B cell (primary cell): Measurements from ENCODE around the gene LRP2. TPM values are rescaled to one million over a fixed set of nuclear protein-coding genes. Genes with fewer than 3 reads are reported as not detected.

Experiments used
- ATAC-seq: fragments of 200-7000 bp; cut with Tn5 transposase; one replicate; pipeline ENCODE4 v1.10.0; 2021; ENCODE audit warnings: low read depth, mild to moderate bottlenecking, moderate number of reproducible peaks, moderate library complexity
- CTCF ChIA-PET: fragments of 350-600 bp; sonication (Branson Sonifier 250); formaldehyde crosslinking; loops from one replicate; lab custom pipeline; 2021; ENCODE audit warnings: antibody characterized with exemption, inconsistent platforms; lab: Charles Lee
- POLR2A ChIA-PET: fragments of 350-600 bp; sonication (Branson Sonifier 250); formaldehyde crosslinking; loops from one replicate; lab custom pipeline; 2021; ENCODE audit warnings: antibody characterized with exemption; lab: Charles Lee
- DNase-seq: peaks from one replicate; pipeline ENCODE4 v3.0.0; 2013
- H2AFZ ChIP-seq: 2 replicates; pipeline ENCODE4 v1.6.1; 2012; ENCODE audit warnings: mild to moderate bottlenecking, low read depth, low read length; ENCODE audit not compliant: insufficient read depth, poor library complexity, severe bottlenecking
- H3K27ac ChIP-seq, 2 donors: 1 replicate in 1 of 2; 2 replicates in 1 of 2; pipeline ENCODE4 v1.5.1; 2012 to 2013; ENCODE audit warnings: low read length in 2 of 2, mild to moderate bottlenecking in 2 of 2, moderate library complexity in 1 of 2
- H3K27me3 ChIP-seq, 4 experiments: fragments of 200-600 bp in 1 of 4; sonication (generic) in 1 of 4; replicated peaks in 1 of 4; 1 replicate in 2 of 4; 2 replicates in 2 of 4; pipeline versions ENCODE4 v1.6.1 to v1.7.0; 2013 to 2016; ENCODE audit warnings: low read length in 3 of 4, mild to moderate bottlenecking in 2 of 4, mixed read lengths in 1 of 4, moderate library complexity in 1 of 4; ENCODE audit not compliant: insufficient read depth in 4 of 4, control insufficient read depth in 3 of 4; ENCODE audit errors: control extremely low read depth in 1 of 4
- H3K36me3 ChIP-seq, 2 experiments: replicated peaks in 1 of 2; 1 replicate in 1 of 2; 2 replicates in 1 of 2; pipeline versions ENCODE4 v1.6.1 to v1.7.1; 2013; ENCODE audit warnings: low read length in 1 of 2; ENCODE audit not compliant: insufficient read depth in 2 of 2, control insufficient read depth in 1 of 2; ENCODE audit errors: control extremely low read depth in 1 of 2, extremely low read depth in 1 of 2
- H3K4me1 ChIP-seq, 2 donors: fragments of 200-600 bp in 1 of 2; sonication (generic) in 1 of 2; 1 replicate in 1 of 2; 2 replicates in 1 of 2; pipeline versions ENCODE4 v1.5.1 to v1.6.1; 2013 to 2017; ENCODE audit warnings: low read length in 2 of 2; ENCODE audit not compliant: control insufficient read depth in 2 of 2, insufficient read depth in 2 of 2
- H3K4me2 ChIP-seq: replicated peaks from 2 replicates; pipeline ENCODE3; 2012; ENCODE audit warnings: mild to moderate bottlenecking, low read depth, low read length; ENCODE audit not compliant: poor library complexity, severe bottlenecking
- H3K4me3 ChIP-seq, 5 experiments: fragments of 200-600 bp in 1 of 5; sonication (generic) in 1 of 5; 1 replicate in 3 of 5; 2 replicates in 2 of 5; pipeline versions ENCODE4 v1.5.1 to v1.7.0; 2011 to 2016; ENCODE audit warnings: low read length in 4 of 5, mild to moderate bottlenecking in 4 of 5, low read depth in 2 of 5, control low read depth in 1 of 5, moderate library complexity in 1 of 5; ENCODE audit not compliant: insufficient read depth in 1 of 5; ENCODE audit errors: control extremely low read depth in 1 of 5, extremely low read depth in 1 of 5
- H3K79me2 ChIP-seq: fragments of 200-600 bp; sonication (generic); one replicate; pipeline ENCODE4 v1.6.0; 2016; ENCODE audit warnings: low read length; ENCODE audit not compliant: control insufficient read depth, insufficient read depth
- H3K9ac ChIP-seq: fragments of 200-600 bp; sonication (generic); 2 replicates; pipeline ENCODE4 v1.6.1; 2017; ENCODE audit warnings: mild to moderate bottlenecking, low read length, moderate library complexity
- H3K9me3 ChIP-seq, 3 donors: one replicate each; pipeline versions ENCODE4 v1.6.1 to v1.7.1; 2013; ENCODE audit warnings: low read length in 2 of 3; ENCODE audit not compliant: control insufficient read depth in 2 of 3, insufficient read depth in 1 of 3; ENCODE audit errors: control extremely low read depth in 1 of 3
- H4K20me1 ChIP-seq: 2 replicates; pipeline ENCODE4 v1.6.0; 2012; ENCODE audit warnings: mild to moderate bottlenecking, low read length; ENCODE audit not compliant: insufficient read depth, control insufficient read depth, poor library complexity, severe bottlenecking
- H3K27ac Mint-ChIP-seq: one replicate; pipeline ENCODE4 v1.8.0; 2021; ENCODE audit warnings: mixed read lengths
- H3K27me3 Mint-ChIP-seq: one replicate; pipeline ENCODE4 v1.8.0; 2021; ENCODE audit warnings: mixed read lengths
- H3K4me1 Mint-ChIP-seq: one replicate; pipeline ENCODE4 v1.8.0; 2021; ENCODE audit warnings: mixed read lengths
- H3K4me3 Mint-ChIP-seq: one replicate; pipeline ENCODE4 v1.8.0; 2021; ENCODE audit warnings: mixed read lengths
- H3K9me3 Mint-ChIP-seq: one replicate; pipeline ENCODE4 v1.8.0; 2022; ENCODE audit warnings: mixed read lengths; ENCODE audit not compliant: insufficient read depth
- EZH2 ChIP-seq: IDR thresholded peaks from 2 replicates; pipeline ENCODE4 v1.6.1; 2012; ENCODE audit warnings: borderline replicate concordance, low read depth, mild to moderate bottlenecking, moderate library complexity, low read length; ENCODE audit not compliant: insufficient read depth, poor library complexity, severe bottlenecking
- WGBS: methylation state at CpG from one replicate; pipeline ENCODE4 v1.1.5; 2013; ENCODE audit warnings: missing lambda C conversion rate; ENCODE audit not compliant: insufficient coverage; 5-methylcytosine and 5-hydroxymethylcytosine counted together
- intact Hi-C: fragments of 100-400 bp; cut with micrococcal nuclease; formaldehyde crosslinking; loops from one replicate; pipeline ENCODE4 v1.10.0; 2022
- polyA plus RNA-seq: library from polyadenylated mRNA; depleted of rRNA; stranded (reverse); fragments of >200 nt; gene quantifications from 2 replicates; pipeline ENCODE4 v1.2.3, GENCODE V29; 2012
- total RNA-seq, 2 donors: library from RNA; stranded (reverse); fragments of 120-200 nt in 1 of 2; gene quantifications; 1 replicate in 1 of 2; 2 replicates in 1 of 2; pipeline versions ENCODE4 v1.2.3 to v1.2.4, GENCODE V29; 2013 to 2022
- TF ChIP-seq, protein P1 (sequence below): fragments of 200-600 bp; IDR thresholded peaks from one replicate; pipeline ENCODE4 v1.8.0; 2022; ENCODE audit warnings: antibody characterized with exemption, mild to moderate bottlenecking

LRP2 gene
- total and polyA plus RNA-seq, 2 donors (not counting 1 experiment from before 2014, with no cell fraction given), result not detected

DNA sequence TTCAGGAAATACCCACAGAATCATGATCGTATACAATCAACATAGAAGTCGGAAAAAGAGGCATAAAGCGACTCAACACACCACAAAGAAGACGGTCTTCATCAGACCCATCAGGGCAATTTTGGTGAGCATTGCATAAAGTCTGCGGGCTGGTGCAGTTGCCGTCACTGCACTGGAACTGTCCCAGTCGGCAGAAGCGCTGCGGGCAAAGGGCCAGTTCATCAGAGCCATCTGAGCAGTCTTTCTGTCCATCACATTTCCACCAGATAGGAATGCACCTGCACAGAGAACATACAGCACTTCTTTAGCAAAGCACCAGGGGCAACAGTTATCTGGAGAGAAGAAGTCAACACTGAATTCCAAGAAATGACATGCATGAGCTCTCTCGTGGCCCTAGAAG lies 187.2 kb downstream of the LRP2 start:
- intact Hi-C loops, result no loop called here
- Mint-ChIP-seq H3K4me1 (no peaks in the 10 kb centered on the region), H3K4me3 (no peak overlapping the region), H3K27ac (no peak overlapping the region), H3K9me3 (no peaks in the 10 kb centered on the region), H3K27me3 (peaks cover 8% of the 10 kb centered on the region)
- TF ChIP-seq EZH2, result no peak
- TF ChIP-seq, protein P1, sequence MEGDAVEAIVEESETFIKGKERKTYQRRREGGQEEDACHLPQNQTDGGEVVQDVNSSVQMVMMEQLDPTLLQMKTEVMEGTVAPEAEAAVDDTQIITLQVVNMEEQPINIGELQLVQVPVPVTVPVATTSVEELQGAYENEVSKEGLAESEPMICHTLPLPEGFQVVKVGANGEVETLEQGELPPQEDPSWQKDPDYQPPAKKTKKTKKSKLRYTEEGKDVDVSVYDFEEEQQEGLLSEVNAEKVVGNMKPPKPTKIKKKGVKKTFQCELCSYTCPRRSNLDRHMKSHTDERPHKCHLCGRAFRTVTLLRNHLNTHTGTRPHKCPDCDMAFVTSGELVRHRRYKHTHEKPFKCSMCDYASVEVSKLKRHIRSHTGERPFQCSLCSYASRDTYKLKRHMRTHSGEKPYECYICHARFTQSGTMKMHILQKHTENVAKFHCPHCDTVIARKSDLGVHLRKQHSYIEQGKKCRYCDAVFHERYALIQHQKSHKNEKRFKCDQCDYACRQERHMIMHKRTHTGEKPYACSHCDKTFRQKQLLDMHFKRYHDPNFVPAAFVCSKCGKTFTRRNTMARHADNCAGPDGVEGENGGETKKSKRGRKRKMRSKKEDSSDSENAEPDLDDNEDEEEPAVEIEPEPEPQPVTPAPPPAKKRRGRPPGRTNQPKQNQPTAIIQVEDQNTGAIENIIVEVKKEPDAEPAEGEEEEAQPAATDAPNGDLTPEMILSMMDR, result no peak
- Histone ChIP-seq H4K20me1 (no peaks in the 10 kb centered on the region), H3K9ac (no peak overlapping the region), H3K36me3 (no peaks in the 10 kb centered on the region), H3K4me2 (no peak overlapping the region), H3K27me3 (peaks cover 0 to 2% (median under 1%) of the 10 kb centered on the region in 4 experiments), H2AFZ (no peak overlapping the region), H3K4me3 (no peak overlapping the region), H3K27ac (no peak overlapping the region), H3K79me2 (no peaks in the 10 kb centered on the region), H3K9me3 (no peaks in the 10 kb centered on the region), H3K4me1 (no peaks in the 10 kb centered on the region)
- CTCF ChIA-PET, result no interaction called here
- POLR2A ChIA-PET, result no interaction called here
- ATAC-seq (no peak), DNase-seq (no peak)
- 97% methylated on average over 9 of the region's 10 CpGs for WGBS

DNA sequence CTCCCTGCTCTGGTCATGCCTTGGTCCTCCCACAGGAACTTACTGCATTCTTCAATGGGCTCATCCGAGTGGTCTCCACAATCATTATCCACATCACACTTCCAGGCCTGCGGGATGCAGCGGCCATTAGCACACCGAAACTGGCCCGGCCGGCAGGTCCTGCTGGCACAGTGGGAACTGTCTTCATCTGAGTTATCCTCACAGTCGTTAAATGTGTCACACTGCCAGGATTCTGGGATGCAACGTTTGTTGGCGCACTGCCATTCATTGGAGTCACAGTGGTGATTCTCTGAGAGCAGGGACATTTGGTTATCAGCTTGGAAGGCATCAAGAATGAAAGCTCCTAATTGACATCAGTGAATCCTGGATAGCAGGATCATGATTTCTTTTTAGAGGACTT lies 188.5 kb downstream of the LRP2 start:
- ChIA-PET CTCF (no interaction called here), POLR2A (no interaction called here)
- Histone ChIP-seq H3K4me2 (no peak overlapping the region), H3K27ac (no peak overlapping the region), H3K9me3 (no peaks in the 10 kb centered on the region), H3K4me1 (no peaks in the 10 kb centered on the region), H3K4me3 (no peak overlapping the region), H3K36me3 (no peaks in the 10 kb centered on the region), H2AFZ (no peak overlapping the region), H3K9ac (no peak overlapping the region), H3K79me2 (no peaks in the 10 kb centered on the region), H3K27me3 (peaks cover 0 to 2% (median under 1%) of the 10 kb centered on the region in 4 experiments), H4K20me1 (no peaks in the 10 kb centered on the region)
- intact Hi-C loops, result loop anchor here (2.0 kb wide), 1 partner anchor 73 kb away; no protein-coding TSS in a partner anchor
- Mint-ChIP-seq H3K4me1 (no peaks in the 10 kb centered on the region), H3K27me3 (peaks cover 8% of the 10 kb centered on the region), H3K4me3 (no peak overlapping the region), H3K27ac (no peak overlapping the region), H3K9me3 (no peaks in the 10 kb centered on the region)
- DNase-seq, result no peak
- no peak for ATAC-seq
- no peak for TF ChIP-seq EZH2
- TF ChIP-seq, protein P1, result no peak
- WGBS, result 97% methylated on average over 9 of the region's 9 CpGs
